Ishikawa (cell line): ENCODE data around the gene OSMR.

ENCODE experiments used
- EGR1 ChIP-seq: IDR thresholded peaks from 2 replicates; pipeline ENCODE4 v1.6.1; 2012
- EP300 ChIP-seq: IDR thresholded peaks from 2 replicates; pipeline ENCODE4 v1.6.1; 2012; ENCODE audit warnings: borderline replicate concordance
- FOXM1 ChIP-seq: IDR thresholded peaks from 2 replicates; pipeline ENCODE4 v1.6.1; 2012; ENCODE audit warnings: low read depth, borderline replicate concordance
- RAD21 ChIP-seq: IDR thresholded peaks from 2 replicates; pipeline ENCODE4 v1.6.1; 2012; ENCODE audit warnings: low read depth
- TAF1 ChIP-seq: IDR thresholded peaks from 2 replicates; pipeline ENCODE4 v1.6.1; 2012; ENCODE audit warnings: low read depth, mild to moderate bottlenecking
- YY1 ChIP-seq: IDR thresholded peaks from 2 replicates; pipeline ENCODE4 v1.6.1; 2012; ENCODE audit warnings: low read depth
- ZBTB7A ChIP-seq: IDR thresholded peaks from 2 replicates; pipeline ENCODE4 v1.6.1; 2012; ENCODE audit warnings: low read depth
- TF ChIP-seq, protein P1 (sequence below): IDR thresholded peaks from 2 replicates; pipeline ENCODE4 v1.6.1; 2012
- TF ChIP-seq, protein P2 (sequence below): IDR thresholded peaks from 2 replicates; pipeline ENCODE4 v1.6.1; 2012
- TF ChIP-seq, protein P3 (sequence below): IDR thresholded peaks from 2 replicates; pipeline ENCODE4 v1.6.1; 2012; ENCODE audit warnings: low read depth, mild to moderate bottlenecking

DNA sequence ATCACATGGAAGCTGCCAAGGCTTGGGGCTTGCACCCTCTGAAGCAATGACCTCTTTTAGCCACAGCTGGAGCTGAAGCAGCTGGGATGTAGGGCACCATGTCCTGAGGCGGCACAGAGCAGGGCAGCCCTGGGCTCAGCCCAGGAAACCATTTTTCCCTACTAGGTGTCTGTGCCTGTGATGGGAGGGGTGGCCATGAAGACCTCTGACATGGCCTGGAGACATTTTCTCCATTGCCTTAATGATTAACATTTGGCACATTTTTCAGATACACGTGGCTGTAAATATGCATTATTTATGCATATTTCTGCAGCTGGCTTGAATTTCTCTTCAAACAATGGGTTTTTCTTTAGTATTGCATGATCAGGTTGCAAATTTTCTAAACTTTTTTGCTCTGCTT is 81.7 kb downstream of the OSMR start:
- TF ChIP-seq EP300 (no peak), YY1 (no peak), RAD21 (no peak), FOXM1 (no peak), ZBTB7A (no peak), TAF1 (no peak), EGR1 (no peak)
- TF ChIP-seq, protein P1, sequence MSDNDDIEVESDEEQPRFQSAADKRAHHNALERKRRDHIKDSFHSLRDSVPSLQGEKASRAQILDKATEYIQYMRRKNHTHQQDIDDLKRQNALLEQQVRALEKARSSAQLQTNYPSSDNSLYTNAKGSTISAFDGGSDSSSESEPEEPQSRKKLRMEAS: no peak
- TF ChIP-seq, protein P2, sequence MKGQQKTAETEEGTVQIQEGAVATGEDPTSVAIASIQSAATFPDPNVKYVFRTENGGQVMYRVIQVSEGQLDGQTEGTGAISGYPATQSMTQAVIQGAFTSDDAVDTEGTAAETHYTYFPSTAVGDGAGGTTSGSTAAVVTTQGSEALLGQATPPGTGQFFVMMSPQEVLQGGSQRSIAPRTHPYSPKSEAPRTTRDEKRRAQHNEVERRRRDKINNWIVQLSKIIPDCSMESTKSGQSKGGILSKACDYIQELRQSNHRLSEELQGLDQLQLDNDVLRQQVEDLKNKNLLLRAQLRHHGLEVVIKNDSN: no peak
- TF ChIP-seq, protein P3, sequence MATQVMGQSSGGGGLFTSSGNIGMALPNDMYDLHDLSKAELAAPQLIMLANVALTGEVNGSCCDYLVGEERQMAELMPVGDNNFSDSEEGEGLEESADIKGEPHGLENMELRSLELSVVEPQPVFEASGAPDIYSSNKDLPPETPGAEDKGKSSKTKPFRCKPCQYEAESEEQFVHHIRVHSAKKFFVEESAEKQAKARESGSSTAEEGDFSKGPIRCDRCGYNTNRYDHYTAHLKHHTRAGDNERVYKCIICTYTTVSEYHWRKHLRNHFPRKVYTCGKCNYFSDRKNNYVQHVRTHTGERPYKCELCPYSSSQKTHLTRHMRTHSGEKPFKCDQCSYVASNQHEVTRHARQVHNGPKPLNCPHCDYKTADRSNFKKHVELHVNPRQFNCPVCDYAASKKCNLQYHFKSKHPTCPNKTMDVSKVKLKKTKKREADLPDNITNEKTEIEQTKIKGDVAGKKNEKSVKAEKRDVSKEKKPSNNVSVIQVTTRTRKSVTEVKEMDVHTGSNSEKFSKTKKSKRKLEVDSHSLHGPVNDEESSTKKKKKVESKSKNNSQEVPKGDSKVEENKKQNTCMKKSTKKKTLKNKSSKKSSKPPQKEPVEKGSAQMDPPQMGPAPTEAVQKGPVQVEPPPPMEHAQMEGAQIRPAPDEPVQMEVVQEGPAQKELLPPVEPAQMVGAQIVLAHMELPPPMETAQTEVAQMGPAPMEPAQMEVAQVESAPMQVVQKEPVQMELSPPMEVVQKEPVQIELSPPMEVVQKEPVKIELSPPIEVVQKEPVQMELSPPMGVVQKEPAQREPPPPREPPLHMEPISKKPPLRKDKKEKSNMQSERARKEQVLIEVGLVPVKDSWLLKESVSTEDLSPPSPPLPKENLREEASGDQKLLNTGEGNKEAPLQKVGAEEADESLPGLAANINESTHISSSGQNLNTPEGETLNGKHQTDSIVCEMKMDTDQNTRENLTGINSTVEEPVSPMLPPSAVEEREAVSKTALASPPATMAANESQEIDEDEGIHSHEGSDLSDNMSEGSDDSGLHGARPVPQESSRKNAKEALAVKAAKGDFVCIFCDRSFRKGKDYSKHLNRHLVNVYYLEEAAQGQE: no peak
